GM18861 (cell line): Measurements from ENCODE around the gene USP31.
"Not testable (repeated sequence)": the region's sequence is repeated elsewhere in the genome, so short reads cannot be mapped to it uniquely, and the experiment has no call there.

Experiments used
- ATAC-seq: cut with Tn5 transposase; IDR thresholded peaks from one replicate; pipeline ENCODE4 v1.9.1; 2021; ENCODE audit not compliant: unreplicated experiment

Gene USP31

DNA sequence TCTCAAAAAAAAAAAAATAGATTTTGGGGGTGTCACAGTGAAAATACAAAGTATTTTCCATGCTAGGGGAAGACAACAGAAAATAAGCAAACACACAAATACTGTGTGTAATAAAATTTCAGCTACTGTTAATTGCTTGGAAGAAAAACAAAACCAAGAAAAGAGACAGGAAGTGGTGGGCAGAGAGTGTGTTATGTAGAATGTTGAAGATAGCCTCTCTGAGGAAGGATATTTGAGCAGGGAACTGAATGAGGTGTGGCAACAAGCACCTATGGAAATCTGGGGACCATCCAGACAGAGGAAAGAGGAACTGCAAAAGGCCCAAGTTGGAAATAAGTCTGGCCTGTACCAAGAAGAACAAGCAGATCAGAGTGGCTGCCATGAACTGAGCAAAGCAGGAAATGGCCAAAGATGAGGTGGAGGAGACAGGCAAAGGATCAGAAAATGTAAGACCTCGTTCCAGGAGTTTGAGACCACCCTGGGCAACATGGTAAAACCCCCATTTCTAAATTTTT is 7.8 kb upstream of the USP31 start:
- ATAC-seq, result no peak

DNA sequence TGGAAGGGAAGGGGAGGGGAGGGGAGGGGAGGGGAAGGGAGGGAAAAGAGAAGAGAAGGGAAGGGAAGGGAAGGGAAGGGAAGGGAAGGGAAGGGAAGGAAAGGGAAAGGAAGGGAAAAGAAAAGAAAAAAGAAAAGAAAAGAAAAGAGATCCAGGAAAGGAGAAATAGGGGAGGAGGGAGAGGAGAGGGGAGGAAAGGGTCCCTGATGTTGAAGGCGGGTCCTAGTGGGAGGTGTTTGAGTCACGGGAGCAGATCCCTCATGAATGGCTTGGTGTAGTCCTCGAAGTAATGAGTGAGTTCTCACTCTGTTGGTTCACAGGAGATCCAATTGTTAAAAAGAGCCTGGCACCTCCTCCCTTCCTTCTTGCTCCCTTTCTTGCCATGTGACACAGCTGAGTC is 6.9 kb upstream of the USP31 start:
- ATAC-seq, result no peak

DNA sequence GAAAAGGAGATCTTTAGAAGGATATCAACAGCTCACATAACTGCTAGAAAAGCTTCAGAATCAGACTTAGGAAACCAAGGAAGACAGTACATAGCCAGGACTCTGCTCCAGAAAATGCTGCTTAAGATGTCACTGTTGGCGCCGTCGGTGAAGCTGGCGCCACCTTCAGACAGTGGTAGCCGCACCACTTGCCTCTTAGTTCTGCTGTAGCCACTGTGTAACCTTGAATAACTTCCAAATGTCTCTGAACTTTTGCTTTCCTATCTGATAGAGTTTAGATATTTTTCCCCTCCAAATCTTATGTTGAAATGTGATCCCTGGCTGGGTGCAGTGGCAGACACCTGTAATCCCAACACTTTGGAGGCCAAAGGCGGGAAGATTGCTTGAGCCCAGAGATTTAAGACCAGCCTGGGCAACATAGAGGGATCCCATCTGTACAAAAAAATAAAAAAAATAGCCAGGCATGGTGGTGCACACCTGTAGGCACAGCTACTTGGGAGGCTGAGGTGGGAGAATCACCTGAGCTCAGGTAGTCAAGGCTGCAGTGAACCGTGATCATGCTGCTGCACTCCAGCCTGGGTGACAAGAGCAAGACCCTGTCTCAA is 6.3 kb upstream of the USP31 start:
- no peak for ATAC-seq

DNA sequence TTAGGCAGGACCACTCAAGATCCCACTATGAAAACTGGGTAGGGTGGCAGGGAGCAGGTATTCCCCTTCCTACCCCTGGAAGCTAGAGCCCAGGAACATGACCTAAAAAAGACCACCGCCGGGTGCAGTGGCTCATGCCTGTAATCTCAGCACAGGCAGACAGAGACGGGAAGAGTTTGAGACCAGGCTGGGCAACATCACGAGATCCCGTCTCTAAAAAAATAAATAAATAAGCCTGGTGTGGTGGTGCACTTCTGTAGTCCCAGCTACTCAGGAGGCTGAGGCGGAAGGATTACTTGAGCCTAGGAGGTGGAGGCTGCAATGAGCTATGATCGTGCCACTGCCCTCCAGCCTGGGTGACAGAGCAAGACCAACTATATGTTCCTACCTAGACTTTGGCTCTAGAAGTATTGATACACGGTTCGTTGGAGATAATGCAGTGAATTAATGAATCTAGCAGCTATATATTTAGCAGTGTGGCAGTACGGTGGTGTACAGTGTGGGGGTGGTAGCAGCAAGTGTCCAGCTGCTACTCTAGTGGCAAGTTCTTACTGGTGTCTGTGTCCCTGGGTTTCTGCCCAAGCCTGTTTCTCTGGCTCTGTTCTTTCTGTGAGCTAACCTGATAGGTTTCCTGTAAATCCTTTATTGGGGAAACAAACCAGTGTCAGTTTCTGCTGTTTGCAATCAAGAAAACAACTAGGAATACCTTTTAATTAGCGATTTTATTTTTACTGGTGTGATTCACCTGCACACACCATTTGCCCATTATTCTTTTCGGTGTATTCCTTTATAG is 3.3 kb upstream of the USP31 start:
- no peak for ATAC-seq

DNA sequence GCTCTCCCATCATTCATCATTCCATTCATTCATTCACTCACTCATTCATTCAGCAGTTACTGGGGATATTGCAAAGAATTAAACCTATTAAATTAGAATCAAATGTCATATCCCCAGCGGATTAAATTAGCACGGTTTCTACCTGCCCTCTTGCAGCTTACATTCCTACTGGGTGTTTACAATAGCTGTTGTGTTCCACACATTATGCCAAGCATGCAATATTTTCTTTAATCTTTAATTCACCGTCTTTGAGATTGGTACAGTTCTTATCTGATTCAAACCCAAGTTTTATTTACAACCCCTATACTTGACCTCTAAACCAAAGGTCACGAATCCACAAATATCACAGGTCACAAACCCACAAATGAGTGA is 727 bp upstream of the USP31 start:
- ATAC-seq, result no peak

DNA sequence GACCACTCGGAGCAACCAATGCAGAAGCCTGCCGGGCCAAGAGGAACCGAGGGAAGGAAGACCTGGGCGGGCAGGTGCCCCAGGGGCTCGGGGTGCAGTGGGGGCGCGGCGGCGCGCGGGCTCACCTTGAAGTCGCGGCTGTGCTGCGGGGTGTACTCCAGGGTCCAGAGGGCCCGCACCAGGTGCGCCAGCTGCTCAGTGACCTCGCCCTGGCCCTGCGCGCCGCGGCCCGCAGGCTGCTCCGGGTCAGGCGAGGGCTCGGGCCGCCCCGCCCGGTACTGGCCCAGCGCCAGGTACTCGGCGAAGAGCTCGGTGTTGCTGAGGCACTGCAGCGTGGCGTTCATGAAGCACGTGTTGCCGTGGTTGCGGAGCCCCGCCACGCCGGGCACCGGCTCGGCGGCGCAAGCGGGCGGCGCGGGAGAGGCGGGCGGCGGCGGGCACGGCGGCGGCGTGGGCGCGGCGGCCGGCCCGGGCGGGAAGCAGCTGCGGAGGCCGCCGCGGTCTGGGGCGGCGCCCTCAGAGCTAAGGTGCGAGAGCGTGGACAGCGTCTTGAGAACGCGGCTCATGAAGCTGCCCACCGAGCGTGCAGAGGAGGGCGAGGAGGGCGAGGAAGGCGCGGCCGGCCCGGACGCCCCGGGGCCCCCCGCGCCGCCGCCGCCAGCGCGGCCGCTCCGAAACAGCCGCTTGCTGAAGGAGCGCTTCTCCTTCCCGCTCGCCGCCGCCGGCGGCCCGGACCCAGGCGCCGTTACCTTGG is 562 bp downstream of the USP31 start:
- ATAC-seq, result peak; percentile 28

DNA sequence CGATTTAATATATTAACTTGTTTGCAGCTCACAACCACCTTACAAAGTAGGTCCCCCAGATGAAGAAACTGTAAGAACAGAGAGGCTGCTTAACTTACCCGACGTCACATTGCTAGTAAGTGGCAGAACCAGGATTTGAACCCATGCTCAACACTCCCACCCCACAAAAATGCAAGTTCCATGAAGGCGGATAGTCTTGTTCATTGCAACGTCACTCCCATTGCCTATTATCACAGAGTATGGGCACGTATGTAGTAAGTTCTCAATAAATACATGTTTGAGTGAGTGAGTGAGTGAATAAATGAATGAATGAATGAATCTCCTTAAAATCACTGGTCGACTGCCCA is 1.1 kb downstream of the USP31 start:
- no peak for ATAC-seq

DNA sequence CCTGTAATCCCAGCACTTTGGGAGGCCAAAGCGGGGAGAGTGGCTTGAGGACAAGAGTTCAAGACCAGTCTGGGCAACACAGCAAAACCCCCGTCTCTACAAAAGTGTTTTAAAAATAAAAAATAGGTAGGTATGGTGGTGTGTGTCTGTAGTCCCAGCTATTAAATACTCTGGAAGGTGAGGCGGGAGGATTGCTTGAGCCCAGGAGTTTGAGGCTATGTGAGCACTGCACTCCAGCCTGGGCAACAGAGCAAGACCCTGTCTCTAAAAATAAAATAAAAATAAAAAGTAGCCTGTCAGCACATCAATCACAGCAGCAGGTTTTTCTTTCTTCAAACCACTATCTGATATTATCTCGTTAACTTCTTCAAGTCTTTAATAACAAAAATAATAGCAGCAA is 1.6 kb downstream of the USP31 start:
- no peak for ATAC-seq

DNA sequence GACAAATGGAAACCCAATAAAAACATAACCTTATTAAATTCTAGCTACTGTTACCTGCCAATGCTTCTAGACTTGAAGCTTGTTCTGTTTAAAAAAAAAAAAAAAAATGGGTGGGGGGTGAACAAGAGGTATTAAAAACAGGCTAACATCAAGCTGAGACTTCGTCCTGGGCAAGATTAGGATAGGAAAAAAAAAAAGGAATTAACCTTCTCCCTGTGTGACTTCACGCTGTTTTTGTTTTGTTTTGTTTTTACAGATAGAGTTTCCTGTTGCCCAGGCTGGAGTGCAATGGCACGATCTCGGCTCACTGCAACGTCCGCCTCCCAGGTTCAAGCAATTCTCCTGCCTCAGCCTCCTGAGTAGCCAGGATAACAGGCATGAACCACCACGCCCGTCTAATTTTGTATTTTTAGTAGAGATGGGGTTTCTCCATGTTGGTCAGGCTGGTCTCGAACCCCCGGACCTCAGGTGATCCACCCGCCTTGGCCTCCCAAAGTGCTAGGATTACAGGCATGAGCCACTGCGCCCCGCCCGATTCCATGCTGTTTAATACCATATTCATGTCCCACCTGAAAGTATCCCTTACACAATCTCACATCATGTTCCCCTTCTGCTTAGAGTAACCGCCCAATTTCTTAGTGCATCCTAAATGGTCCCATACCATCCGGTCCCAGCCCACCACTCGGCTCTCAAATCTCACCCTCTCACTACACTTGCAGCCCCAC is 2.2 kb downstream of the USP31 start:
- ATAC-seq, result no peak

DNA sequence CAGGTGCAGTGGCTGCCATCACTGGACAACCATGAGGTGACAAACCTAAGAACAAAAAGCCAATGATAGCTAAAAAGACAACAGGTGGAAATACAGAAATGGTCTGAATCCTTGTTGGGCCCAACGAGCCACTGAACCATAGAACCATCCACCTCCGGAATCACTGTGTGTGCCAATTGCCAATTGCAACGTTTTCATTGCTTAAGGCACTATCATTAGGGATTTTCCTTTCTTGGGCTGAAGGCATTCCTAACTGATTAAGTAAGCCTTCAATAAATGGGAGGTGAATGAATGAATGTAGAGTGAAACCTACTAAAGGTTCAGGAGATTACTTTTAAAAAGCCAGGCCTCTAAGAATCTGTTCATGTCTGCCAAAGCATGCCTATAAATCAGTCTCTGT is 3.6 kb downstream of the USP31 start:
- ATAC-seq, result no peak

DNA sequence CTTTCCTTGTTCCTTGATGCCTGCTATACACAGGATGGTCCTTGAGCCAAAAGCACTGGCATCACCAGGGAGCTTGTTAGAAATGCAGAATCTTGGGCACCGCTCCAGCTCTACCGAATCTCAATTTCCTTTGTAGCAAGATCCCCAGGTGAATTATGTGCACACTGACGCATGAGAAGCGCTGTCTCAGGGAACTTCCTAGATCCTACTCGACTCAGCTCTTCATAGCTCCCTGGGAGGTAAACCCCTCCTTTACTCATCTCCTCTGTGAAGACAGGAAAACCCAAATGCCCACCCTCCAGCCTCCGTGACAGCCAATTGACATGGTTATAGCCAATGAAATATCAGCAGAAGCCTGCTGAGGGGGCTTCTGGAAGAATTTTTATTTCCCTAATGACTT is 4.1 kb downstream of the USP31 start:
- no peak for ATAC-seq

DNA sequence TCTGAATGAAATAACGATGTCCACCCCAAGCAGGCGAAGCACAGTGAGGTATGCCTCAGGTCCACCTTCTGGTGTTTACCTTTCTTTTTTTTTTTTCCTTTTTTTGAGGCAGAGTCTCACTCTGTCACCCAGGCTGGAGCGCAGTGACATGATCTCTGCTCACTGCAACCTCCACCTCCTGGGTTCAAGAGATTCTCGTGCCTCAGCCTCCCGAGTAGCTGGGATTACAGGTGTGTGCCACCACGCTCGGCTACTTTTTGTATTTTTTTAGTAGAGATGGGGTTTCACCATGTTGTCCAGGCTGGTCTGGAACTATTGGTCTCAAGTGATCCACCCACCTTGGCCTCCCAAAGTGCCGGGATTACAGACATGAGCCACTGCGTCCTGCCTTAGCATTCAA is 4.9 kb downstream of the USP31 start:
- ATAC-seq, result not testable (repeated sequence)

DNA sequence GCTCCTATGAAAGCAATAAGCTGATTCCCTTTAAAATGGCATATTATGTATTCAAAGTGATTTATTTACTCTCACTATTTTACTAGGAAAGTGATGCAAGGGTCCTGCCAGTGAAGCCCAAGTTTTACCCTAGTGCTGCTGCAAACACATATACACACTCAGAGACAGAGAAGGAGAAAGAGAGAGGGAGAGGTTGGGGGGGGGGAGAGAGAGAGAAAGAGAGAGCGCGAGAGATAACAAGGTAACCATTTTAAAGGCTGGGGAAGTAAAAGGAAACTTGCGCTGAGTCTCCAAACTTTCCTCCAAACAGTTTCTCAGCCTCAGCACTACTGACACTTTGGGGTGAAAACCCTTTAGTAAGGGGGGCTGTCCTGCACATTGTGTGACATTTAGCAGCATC is 5.9 kb downstream of the USP31 start:
- no peak for ATAC-seq

DNA sequence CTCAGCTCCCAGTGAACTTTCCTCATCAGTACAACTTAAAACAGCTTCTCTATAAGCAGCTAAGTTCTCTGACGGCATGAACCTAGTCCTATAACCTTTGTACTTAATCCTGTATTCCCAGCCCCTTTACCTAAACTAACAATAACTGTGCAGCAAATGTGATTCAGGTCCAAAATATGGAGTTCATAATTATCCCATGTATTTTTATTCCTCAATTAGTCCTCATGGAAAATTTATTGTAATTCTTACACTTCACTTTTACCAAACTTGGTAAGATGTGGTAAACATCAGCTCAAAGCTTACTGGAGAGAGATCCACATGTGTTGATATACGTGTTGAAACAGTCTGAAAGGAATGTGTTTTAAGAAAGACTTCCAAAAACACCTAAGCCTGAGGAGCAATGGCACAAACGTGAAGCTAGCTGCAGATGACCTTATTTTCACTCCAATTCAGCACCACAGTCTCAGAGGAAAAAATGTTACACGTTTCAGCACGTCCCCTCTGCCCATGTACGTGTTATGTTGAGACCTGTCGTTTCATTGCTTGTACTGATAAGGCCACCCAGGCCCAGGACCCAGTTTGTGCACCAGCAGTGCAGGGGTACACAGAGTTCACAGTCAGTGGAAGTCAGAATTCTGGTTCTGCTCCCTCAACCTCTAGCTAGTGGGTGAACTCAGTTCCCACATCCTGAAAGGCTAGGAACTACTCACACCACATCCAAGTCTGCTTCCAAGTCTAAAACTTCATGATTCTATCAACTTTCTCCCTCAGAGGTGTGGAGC is 7.1 kb downstream of the USP31 start:
- ATAC-seq, result no peak

DNA sequence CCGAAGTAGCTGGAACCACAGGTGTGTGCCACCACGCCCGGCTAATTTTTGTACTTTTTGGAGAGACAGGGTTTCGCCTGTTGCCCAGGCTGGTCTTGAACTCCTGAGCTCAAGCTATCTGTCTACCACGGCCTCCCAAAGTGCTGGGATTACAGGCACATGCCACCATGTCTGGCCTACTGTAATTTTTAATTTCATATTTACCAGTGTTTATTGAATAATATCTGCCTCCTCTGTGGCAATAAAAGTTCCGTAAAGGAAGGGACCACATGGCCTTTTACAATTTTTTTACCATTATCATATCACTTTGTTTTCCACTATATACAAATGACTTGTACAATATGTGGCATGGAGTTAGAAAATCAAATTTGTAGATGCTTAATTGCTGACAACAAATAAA is 7.8 kb downstream of the USP31 start:
- no peak for ATAC-seq

DNA sequence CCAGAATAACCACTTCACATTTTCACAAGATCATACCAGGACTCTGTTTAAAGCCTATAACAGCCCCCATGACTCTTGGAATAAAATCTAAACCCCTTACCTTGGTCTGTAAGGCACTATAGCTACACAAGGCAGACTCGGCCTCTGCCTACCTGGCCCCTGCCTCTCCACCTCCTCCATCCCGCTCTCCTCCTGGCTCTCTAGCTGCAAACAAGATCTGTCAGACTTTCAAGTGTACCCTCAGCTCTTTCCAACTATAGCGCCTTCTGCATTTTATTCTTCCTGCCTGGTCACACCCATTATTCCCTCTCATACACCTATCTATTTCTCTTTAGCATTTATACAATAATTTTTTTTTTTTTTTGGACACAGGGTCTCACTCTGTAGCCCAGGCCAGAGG is 8.2 kb downstream of the USP31 start:
- ATAC-seq, result no peak

DNA sequence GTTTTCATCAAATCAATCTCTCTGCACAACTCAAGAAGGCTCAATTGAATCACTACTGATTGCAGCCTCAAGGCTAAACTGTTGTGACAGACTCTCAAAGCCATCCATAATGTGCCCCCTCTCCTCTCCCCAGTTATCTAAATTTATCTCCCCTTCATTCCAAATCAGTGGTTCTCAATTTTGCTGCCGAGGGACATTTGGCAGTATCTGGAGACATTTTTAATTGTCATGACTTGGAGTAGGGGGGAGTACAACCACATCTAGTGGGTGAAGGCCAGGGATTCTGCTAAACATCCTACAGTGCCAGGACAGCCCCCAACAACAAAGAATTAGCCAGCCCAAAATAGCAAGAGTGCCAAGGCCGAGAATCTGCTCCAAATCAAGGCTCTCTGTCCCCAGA is 9.1 kb downstream of the USP31 start:
- no peak for ATAC-seq

DNA sequence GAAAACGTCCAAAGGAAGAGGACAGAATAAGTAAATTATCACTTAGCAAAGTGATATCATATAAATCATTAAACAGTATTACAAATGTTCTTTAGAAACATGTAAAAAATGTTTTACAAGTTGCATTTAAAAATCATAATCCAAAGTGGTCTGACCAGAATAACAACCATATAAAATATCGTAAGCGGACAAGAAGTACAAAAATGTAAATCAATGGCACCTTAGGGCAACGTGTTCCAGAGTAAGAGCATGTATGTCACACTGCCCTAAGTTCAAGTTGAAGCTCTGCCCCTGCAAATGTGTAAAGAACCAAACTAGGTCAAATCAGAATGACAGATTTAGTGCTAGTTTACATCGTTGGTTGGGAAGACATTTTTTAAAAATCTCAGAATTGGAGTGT is 11.4 kb downstream of the USP31 start:
- ATAC-seq, result no peak

DNA sequence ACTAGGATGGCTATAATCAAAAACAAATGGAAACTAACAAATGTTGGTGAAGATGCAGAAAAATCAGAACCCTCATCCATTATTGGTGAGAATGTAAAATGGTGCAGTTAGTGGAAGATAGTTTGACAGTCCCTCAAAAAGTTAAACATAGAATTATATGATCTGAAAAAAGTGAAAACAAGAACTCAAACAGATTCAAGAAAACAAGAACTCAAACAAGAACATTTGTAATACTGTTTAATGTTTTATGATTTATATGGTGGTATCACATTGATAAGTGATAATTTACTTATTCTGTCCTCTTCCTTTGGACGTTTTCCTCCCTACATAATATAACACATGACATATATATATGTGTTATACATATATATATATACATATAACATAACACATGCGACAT is 12.0 kb downstream of the USP31 start:
- ATAC-seq, result no peak

DNA sequence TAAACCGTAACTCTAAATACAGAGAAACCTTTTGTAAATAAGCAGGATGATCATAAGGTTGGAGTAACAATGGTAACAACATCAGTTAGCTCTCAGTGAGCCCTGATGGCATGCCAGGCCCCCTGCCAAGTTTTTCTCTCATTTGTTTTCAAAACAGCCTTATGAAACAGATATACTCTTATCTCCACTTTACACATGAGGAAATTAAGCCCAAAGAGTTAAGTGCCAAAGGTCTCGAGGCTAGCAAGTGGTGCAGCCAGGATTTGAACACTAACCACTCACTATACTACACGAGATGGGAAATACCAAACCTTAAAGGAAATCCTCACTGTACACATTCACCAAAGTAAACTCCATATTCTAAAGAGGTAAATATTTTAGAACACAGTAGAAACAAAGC is 15.0 kb downstream of the USP31 start:
- no peak for ATAC-seq
